Heart left ventricle (tissue), 13 donors: ENCODE results near the gene COQ4.

Experiments used
- CTCF ChIP-seq, 12 donors: fragments of 200-600 bp; sonication (generic) in 4 of 12; IDR thresholded peaks; one replicate each; pipeline versions ENCODE4 v1.5.0 to v1.8.0; 2018 to 2022; ENCODE audit warnings: antibody characterized with exemption in 12 of 12, mild to moderate bottlenecking in 5 of 12
- POLR2A ChIP-seq, 2 donors: fragments of 450-650 bp; IDR thresholded peaks; one replicate each; pipeline ENCODE4 v1.6.1; 2017; ENCODE audit warnings: antibody characterized with exemption in 2 of 2, mild to moderate bottlenecking in 2 of 2, moderate library complexity in 2 of 2
- donor health status: ischemic (EF 13 %, LVEDD 7.1; RV severe dilation, severe dysfunction).
- donor health status: DM: no; HTN: yes; CAD: no.
- donor health status: DM: no; HTN: no; CAD: no.
- donor health status: ischemic (EF 25% LVEDD 6.9; RV normal size, moderate dysfunction).
- donor health status: ischemic (EF 25% LVEDD 5.7; RV mildly dilated, moderate dysfunction).
- donor health status: ischemic (EF 35%, LVEDD 5.7; RV mildly dilated, moderate dysfunction).
- donor health status: nonischemic (EF 11% LVEDD 7.7; RV severe dilation, severe dysfunction).
- donor health status: DM: yes; HTN: yes; CAD: no.
- donor health status: PGD.
- donor health status: ischemic (EF 29% LVEDD 5.4; RV normal size, mild dysfunction).
- donor health status: nonischemic (EF 23%, LVEDD 6.1; RV moderate dilation, normal function).

GRCh38 chr9:128349125-128349524 lies 26.5 kb downstream of the COQ4 start:
- TF ChIP-seq CTCF (IDR thresholded peaks at IDR 0.05): no peak
- no peak for TF ChIP-seq POLR2A (IDR thresholded peaks at IDR 0.05)
